H1 (cell line): ENCODE data around the gene SEL1L2. TPM values are rescaled to one million over a fixed set of nuclear protein-coding genes. Genes with fewer than 3 reads are reported as not detected.

Experiments used
- BCL11A ChIP-seq, 2 experiments: IDR thresholded peaks; one replicate each; pipeline ENCODE4 v1.6.1; 2011; ENCODE audit warnings: low read depth in 2 of 2, low read length in 2 of 2, mild to moderate bottlenecking in 2 of 2
- polyA plus RNA-seq, 7 experiments: library from polyadenylated mRNA; depleted of rRNA in 3 of 7; stranded (reverse) in 5 of 7; unstranded in 2 of 7; fragments of >200 nt in 5 of 7; fragments of 200-250 nt in 2 of 7; gene quantifications; 1 replicate in 5 of 7; 2 replicates in 1 of 7; 4 replicates in 1 of 7; pipeline versions ENCODE4 v1.2.1 to v1.2.3, GENCODE V29; 2011 to 2013; ENCODE audit warnings: missing spikeins in 2 of 7, mixed read lengths in 2 of 7
- total RNA-seq: library from RNA; stranded (reverse); fragmentation: NEBNext Ultra II Directional; extraction: Animal tissue kit (Norgen Biotek cat#: 25700); gene quantifications from 2 replicates; pipeline ENCODE4 v1.2.1, GENCODE V29; 2021

Gene SEL1L2
- total and polyA plus RNA-seq, 2 of the 8 experiments (the other 6 are each of a cell fraction or from before 2014, with no cell fraction given) = not detected

- no peak for TF ChIP-seq BCL11A (IDR thresholded peaks at IDR 0.05; ENCODE audit: low read depth in 2 of 2, low read length in 2 of 2)
- TF ChIP-seq, all 59 proteins: peak for 0
These were observed 150.3 kb downstream of the SEL1L2 start (continued) for GRCh38 chr20:13840093-13840465.
